Measurements from ENCODE around the gene TRPC6. TPM values are rescaled to one million over a fixed set of nuclear protein-coding genes. Genes with fewer than 3 reads are reported as not detected.
"Not testable (repeated sequence)": the region's sequence is repeated elsewhere in the genome, so short reads cannot be mapped to it uniquely, and the experiment has no call there.

The TRPC6 gene
- total RNA-seq, 1 donor from 2014 or later, result not detected

DNA sequence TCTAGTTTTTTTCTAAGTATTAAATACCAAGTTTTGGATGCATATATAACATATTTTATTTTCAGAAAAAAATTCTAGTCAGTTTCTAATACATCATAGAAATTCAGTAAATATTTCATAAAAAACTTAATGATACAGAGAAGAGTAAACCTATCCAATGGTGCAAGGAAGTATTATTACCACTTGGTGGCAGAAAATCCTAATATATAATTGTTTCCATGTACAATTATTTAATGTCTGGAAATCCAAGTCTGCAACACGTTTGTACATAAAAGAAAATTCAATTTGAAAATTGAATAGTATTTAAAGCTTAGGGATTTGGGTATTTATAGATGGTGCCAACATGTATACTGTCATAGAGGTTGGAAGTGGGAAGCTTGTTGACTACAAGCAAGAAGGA, 127.0 kb downstream of the TRPC6 start:
- ATAC-seq, result no peak
- no peak for DNase-seq (ENCODE audit: low spot score)

DNA sequence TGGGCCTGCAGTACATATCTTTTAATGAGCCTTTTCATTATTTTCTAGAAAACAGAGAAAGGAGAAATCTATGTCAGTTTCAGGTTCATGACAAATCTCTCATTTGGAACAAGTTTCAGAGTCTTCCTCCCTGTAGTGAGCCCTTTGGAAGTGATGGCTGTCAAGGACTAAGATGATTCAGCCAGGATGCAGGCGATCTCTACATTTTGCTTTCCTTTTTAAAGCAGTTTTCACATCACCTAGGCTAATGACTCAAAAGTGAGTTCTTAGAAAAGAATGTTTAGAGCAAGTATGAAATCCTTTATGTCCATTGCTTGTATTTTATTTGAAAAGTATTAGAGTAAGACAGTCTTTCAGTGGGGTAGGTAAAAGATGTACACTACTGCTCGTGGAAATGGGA, 130.1 kb downstream of the TRPC6 start:
- DNase-seq (ENCODE audit: low spot score) (no peak), ATAC-seq (no peak)

DNA sequence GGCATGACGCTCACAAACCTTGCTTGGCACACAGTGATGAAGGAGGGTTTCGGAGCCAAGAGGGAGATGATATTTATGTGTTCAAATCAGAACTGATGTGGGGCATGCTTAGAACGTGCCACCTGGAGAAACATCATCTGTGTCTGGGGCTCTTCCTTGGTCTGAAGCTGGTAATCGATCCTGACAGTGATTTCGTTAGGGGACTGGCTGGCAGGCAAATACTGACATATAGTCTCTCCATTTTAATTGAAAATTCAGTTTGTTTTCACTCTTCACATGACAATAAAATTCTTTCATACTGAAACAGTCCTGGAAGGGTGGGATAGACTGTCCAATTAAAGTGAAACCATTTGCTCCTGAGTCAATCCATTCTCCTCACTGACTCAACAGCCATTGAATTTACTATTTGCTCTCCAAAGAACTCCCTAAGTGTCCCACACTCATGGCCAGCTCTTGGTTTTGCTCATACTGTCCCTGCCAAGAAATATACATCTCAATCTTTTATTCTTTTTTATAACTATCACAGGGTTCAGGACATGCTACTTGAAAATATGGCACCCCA, 134.8 kb downstream of the TRPC6 start:
- ATAC-seq, result no peak
- no peak for DNase-seq (ENCODE audit: low spot score)

DNA sequence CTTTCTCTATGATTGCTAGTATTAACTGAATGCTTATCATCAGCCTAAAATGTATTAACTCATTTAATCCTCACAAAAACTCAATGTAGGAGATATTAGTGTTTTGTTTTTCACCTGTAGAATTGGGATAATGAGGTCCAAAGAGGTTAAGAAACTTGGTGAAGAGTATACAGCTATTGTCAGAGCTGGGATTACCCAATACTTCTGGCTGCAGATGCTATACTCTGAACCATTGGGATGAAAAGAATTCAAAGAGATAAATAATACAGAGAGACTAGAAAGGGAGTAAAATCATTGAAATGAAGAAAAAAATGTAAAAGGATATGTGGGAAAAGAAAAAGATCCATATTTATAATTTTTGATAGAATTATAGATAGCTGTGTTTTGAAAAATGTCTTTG, 137.1 kb downstream of the TRPC6 start:
- ATAC-seq, result no peak
- no peak for DNase-seq (ENCODE audit: low spot score)

DNA sequence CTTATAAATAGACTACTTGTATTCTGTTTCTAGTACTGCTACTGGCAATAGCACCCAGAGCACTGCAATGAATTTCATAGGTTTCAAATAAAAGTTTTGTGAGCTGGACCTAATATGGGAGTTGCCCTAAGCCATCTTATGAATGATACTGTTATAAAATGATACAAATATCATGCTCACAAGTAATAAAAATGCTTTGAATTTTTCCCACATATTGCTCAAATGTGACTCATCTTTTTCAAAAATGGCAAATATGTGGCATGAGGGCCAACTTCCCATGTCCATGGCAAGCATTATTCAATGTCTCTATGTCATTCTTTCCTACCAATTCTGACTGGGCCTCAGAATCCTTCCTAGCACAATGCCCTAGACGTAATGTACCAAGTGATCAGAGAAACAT, 137.6 kb downstream of the TRPC6 start:
- DNase-seq (ENCODE audit: low spot score), result no peak
- ATAC-seq, result no peak

DNA sequence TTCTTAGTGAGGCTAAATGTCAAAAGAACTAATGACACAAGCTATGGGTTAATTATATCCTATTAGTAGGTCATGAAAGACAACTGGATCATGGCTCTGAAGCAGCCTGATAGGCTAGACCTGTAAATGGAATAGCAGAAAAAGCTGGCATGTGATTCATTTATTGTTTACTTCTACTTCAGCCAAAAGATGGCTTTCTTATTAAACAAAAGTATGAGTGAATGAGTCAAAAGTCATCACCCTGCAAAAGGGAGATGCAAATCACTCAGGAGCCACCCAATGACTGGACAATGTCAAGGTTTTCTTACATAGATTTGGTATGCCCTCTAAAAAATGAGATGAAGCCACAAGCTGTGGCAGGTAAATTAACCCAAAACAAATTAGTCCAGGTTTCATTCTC, 138.0 kb downstream of the TRPC6 start:
- DNase-seq (ENCODE audit: low spot score) (no peak), ATAC-seq (no peak)

DNA sequence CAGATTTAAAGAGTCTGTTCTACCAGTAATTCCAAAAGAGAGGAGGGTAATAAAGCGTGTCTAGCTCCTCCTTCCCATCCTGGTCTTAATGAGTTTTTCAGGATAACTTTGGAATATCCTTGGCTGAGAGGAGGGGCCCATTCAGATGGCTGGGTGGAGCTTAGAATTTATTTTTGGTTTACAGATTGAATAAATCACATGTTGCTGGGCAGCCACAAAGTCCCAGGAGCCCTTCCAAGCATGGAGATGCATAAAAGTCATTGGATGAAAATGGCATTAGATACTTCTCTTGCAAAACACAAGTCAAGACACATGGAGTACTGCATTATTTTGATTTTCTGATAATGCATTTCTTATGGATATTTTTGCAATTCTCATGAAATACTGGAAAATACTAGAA, 139.0 kb downstream of the TRPC6 start:
- no peak for ATAC-seq

GRCh38 chr11:101444164-101444563, 139.6 kb downstream of the TRPC6 start:
- ATAC-seq (no peak), DNase-seq (ENCODE audit: low spot score) (no peak)

More for the DNA sequence above, 139.0 kb downstream of the TRPC6 start:
- DNase-seq (ENCODE audit: low spot score), result no peak

DNA sequence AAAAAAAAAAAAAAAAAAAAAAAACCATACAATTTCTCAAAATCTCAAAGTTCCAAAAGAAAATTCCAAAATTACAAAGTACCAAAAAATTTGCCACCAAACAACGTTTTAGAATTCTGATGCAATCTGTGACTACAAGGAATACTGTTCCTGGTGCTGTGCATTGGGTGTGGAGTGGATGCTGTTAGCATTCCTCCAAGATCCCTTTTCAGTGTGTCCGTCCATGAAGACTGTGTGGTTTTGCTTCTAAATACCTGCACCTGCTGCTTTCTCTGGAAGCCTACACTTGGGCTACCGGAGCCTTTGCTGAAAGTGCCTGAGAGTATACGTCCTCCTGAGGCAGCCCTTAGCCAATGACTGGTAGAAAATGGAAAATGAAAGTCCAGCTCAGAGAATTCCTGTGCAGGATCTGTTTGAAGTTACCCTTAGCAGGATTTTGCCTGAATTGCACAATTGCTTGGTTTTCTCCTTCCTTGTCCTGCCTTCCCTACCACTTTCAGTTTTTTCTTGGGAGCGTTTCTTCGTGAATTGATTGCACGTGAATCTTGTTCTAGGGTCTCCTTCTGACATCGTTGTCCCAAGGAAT, 140.8 kb downstream of the TRPC6 start:
- DNase-seq (ENCODE audit: low spot score) (no peak), ATAC-seq (no peak)

- DNase-seq (ENCODE audit: low spot score) (no peak), ATAC-seq (no peak)
Measured at GRCh38 chr11:101442171-101442570, 141.6 kb downstream of the TRPC6 start.

- ATAC-seq (peak; percentile 98), DNase-seq (ENCODE audit: low spot score) (peak; percentile 64)
Measured at GRCh38 chr11:101441747-101442146, 142.1 kb downstream of the TRPC6 start.

- ATAC-seq (no peak), DNase-seq (ENCODE audit: low spot score) (no peak)
Measured at GRCh38 chr11:101439488-101439887, 144.3 kb downstream of the TRPC6 start.

GRCh38 chr11:101438708-101439107, 145.1 kb downstream of the TRPC6 start:
- not testable (repeated sequence) for DNase-seq (ENCODE audit: low spot score); ATAC-seq

GRCh38 chr11:101438126-101438525, 145.7 kb downstream of the TRPC6 start:
- DNase-seq (ENCODE audit: low spot score), result no peak
- ATAC-seq, result no peak

- DNase-seq (ENCODE audit: low spot score) (no peak), ATAC-seq (peak; percentile 75)
Measured at GRCh38 chr11:101436511-101437142, 147.2 kb downstream of the TRPC6 start.

GRCh38 chr11:101435408-101435973, 148.3 kb downstream of the TRPC6 start:
- ATAC-seq (no peak), DNase-seq (ENCODE audit: low spot score) (no peak)

- DNase-seq (ENCODE audit: low spot score) (no peak), ATAC-seq (no peak)
Measured at GRCh38 chr11:101434026-101434643, 149.7 kb downstream of the TRPC6 start.

GRCh38 chr11:101433151-101433550, 150.7 kb downstream of the TRPC6 start:
- no peak for DNase-seq (ENCODE audit: low spot score)
- ATAC-seq, result no peak

DNA sequence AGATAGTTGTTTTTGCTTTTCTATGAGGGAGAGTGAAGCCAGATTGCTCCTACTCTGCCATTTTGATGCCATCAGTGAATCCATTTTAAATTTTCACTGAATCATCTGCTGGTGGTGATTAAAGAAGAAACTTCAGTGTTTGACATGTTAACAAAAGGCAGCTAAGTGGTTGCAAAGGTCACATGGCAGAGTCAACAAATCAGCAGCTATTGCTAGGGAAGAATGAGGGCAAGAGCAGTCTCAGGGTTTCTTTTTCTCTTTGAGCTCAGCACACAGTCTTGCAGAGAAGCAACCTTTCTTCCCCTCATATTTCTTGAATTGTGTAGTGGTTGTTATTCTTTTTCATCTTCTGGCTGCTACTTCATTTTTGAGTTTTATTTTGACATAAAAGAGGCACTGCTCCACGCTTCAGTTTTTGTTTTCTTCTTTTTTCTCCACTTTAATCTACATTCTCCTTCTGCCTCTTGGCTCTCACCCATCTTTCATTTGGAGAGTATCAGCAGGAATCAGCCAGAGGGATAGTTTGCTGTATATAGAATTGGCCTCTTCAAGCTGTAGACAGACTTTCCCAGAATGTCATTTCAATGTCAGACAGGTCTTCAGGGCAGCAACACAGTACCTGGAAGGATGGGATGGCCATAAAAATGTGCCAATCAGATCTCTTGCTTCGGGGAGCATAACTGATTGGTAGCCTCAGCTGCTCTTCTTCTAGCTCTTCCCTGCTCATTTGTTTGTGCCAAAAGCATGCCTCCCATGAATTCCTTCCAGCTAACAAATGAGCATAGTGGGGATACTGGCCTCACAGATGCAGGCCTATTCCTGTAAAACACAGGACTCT, 153.9 kb downstream of the TRPC6 start:
- DNase-seq (ENCODE audit: low spot score), result no peak
- peak; percentile 70 for ATAC-seq

DNA sequence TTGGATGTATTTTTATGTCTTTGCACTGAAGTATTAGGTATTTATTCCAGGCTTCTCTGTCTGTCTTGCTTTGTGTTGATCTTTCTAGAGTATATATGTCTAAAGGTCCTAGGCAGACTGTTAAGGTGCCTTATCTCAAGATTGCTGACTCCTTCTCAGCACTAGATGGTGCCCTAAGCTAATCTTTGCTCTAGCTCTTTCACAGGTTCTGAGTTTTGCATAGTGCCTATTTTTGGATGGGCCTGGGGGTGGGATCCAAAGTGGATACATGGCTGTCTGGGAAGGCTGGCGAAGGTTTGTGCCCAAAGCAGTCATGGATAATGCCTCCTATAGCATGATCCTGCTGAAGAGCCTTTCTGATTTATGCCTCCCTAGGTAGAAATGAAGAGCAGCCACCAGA, 154.9 kb downstream of the TRPC6 start:
- DNase-seq (ENCODE audit: low spot score) (no peak), ATAC-seq (peak; percentile 77)

DNA sequence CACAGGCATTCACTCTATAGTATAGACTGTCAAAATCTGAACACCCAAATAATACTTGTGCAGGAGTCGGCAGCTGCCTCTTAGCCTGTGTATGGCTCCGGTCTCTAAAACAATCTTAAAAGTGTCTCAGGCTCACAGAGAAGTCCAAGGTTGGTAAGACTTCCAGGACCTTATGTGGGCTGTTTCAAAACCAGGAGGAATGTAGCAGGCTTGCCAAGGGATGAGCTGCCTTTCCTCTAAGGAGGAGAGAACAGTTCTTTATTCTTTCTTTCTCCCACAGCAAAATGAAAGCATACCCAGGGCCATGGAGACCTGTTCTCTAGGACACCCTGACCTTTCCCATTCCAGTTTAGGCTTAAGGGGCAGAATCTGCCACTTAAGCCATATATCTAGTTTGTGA, 176.5 kb downstream of the TRPC6 start:
- ATAC-seq, result no peak
- no peak for DNase-seq (ENCODE audit: low spot score)
